ENCODE measurements around the gene PTP4A1.

DNA sequence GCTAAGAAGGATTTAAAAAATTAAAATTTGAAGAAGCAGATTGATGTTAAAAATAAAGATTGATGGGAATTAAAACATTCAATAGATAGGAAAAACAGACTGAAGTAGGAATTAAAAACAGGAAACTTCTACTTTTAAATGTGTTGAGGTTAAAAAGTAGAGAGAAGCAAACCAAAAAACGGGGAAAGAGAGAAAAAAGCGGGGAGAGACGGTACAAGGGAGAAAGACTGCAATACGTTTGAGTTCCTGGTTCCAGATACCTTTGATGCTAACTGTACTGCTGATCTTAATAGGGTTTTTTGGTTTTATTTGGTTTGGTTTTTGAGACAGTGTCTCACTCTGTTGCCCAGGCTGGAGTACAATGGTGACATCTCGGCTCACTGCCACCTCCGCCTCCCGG lies 27.0 kb downstream of the PTP4A1 start:
- TF ChIP-seq, protein P1, sequence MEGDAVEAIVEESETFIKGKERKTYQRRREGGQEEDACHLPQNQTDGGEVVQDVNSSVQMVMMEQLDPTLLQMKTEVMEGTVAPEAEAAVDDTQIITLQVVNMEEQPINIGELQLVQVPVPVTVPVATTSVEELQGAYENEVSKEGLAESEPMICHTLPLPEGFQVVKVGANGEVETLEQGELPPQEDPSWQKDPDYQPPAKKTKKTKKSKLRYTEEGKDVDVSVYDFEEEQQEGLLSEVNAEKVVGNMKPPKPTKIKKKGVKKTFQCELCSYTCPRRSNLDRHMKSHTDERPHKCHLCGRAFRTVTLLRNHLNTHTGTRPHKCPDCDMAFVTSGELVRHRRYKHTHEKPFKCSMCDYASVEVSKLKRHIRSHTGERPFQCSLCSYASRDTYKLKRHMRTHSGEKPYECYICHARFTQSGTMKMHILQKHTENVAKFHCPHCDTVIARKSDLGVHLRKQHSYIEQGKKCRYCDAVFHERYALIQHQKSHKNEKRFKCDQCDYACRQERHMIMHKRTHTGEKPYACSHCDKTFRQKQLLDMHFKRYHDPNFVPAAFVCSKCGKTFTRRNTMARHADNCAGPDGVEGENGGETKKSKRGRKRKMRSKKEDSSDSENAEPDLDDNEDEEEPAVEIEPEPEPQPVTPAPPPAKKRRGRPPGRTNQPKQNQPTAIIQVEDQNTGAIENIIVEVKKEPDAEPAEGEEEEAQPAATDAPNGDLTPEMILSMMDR (IDR thresholded peaks at IDR 0.05): no peak
- TF ChIP-seq POLR2AphosphoS5 (IDR thresholded peaks at IDR 0.05) (no peak), POLR2A (IDR thresholded peaks at IDR 0.05) (no peak), EP300 (IDR thresholded peaks at IDR 0.05; ENCODE audit: low read depth) (no peak)
